ENCODE data around the gene SNX1.

The SNX1 gene

GRCh38 chr15:64149893-64150578 lies 54.3 kb downstream of the SNX1 start:
- no peak overlapping the region for H3K27ac ChIP-seq
- no peaks in the 10 kb centered on the region for H3K4me1 ChIP-seq

GRCh38 chr15:64151727-64152506 lies 56.1 kb downstream of the SNX1 start, which contains the start of gene SNX22:
TSS of gene SNX22 (plus strand) at chr15:64151731. CDS start at chr15:64151776, 45 bp downstream.
- H3K4me1 ChIP-seq: no peaks in the 10 kb centered on the region
- H3K9me3 ChIP-seq (ENCODE audit: control insufficient read depth, low read length): no peaks in the 10 kb centered on the region
- H3K4me3 ChIP-seq (ENCODE audit: low read depth, low read length): peak within 1 kb of the TSS; percentile 2
- TF ChIP-seq, protein P1, sequence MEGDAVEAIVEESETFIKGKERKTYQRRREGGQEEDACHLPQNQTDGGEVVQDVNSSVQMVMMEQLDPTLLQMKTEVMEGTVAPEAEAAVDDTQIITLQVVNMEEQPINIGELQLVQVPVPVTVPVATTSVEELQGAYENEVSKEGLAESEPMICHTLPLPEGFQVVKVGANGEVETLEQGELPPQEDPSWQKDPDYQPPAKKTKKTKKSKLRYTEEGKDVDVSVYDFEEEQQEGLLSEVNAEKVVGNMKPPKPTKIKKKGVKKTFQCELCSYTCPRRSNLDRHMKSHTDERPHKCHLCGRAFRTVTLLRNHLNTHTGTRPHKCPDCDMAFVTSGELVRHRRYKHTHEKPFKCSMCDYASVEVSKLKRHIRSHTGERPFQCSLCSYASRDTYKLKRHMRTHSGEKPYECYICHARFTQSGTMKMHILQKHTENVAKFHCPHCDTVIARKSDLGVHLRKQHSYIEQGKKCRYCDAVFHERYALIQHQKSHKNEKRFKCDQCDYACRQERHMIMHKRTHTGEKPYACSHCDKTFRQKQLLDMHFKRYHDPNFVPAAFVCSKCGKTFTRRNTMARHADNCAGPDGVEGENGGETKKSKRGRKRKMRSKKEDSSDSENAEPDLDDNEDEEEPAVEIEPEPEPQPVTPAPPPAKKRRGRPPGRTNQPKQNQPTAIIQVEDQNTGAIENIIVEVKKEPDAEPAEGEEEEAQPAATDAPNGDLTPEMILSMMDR (IDR thresholded peaks at IDR 0.05): no peak
- no peaks in the 10 kb centered on the region for H3K79me2 ChIP-seq
- H3K9ac ChIP-seq: no peak within 1 kb of the TSS
- peaks cover 3% of the 10 kb centered on the region for H3K27me3 ChIP-seq (ENCODE audit: control insufficient read depth, insufficient read depth, low read length)
- no peak within 1 kb of the TSS for H3K27ac ChIP-seq
- no peaks in the 10 kb centered on the region for H3K36me3 ChIP-seq (ENCODE audit: control insufficient read depth, insufficient read depth, low read length)
- H3K4me2 ChIP-seq (ENCODE audit: low read length): peak within 1 kb of the TSS; percentile 51
- H2AFZ ChIP-seq: peak within 1 kb of the TSS; percentile 38

More at GRCh38 chr15:64149893-64150578, 54.3 kb downstream of the SNX1 start:
- no peaks in the 10 kb centered on the region for H3K79me2 ChIP-seq
- H3K27me3 ChIP-seq (ENCODE audit: control insufficient read depth, insufficient read depth, low read length): peaks cover 3% of the 10 kb centered on the region
- H3K9ac ChIP-seq: no peak overlapping the region
- no peaks in the 10 kb centered on the region for H3K36me3 ChIP-seq (ENCODE audit: control insufficient read depth, insufficient read depth, low read length)
- H3K9me3 ChIP-seq (ENCODE audit: control insufficient read depth, low read length): no peaks in the 10 kb centered on the region
- TF ChIP-seq, protein P1 (IDR thresholded peaks at IDR 0.05): no peak
- no peak overlapping the region for H3K4me3 ChIP-seq (ENCODE audit: low read depth, low read length)
- no peak overlapping the region for H2AFZ ChIP-seq
- H3K4me2 ChIP-seq (ENCODE audit: low read length): no peak overlapping the region

- H3K27ac ChIP-seq: no peak overlapping the region
- TF ChIP-seq, protein P1 (IDR thresholded peaks at IDR 0.05): no peak
- no peak overlapping the region for H3K9ac ChIP-seq
- H3K4me3 ChIP-seq (ENCODE audit: low read depth, low read length): no peak overlapping the region
- H3K4me2 ChIP-seq (ENCODE audit: low read length): no peak overlapping the region
- H2AFZ ChIP-seq: peak overlapping the region; percentile 38
- H3K79me2 ChIP-seq: no peaks in the 10 kb centered on the region
- no peaks in the 10 kb centered on the region for H3K9me3 ChIP-seq (ENCODE audit: control insufficient read depth, low read length)
- H3K36me3 ChIP-seq (ENCODE audit: control insufficient read depth, insufficient read depth, low read length): no peaks in the 10 kb centered on the region
- peaks cover 3% of the 10 kb centered on the region for H3K27me3 ChIP-seq (ENCODE audit: control insufficient read depth, insufficient read depth, low read length)
- no peaks in the 10 kb centered on the region for H3K4me1 ChIP-seq
These were observed 57.0 kb downstream of the SNX1 start for GRCh38 chr15:64152507-64153387.

GRCh38 chr15:64153480-64154367 lies 57.9 kb downstream of the SNX1 start:
- Histone ChIP-seq H3K4me3 (ENCODE audit: low read depth, low read length) (no peak overlapping the region), H3K27ac (no peak overlapping the region), H3K9ac (no peak overlapping the region)

More at GRCh38 chr15:64153480-64154367, 57.9 kb downstream of the SNX1 start:
- TF ChIP-seq, protein P1 (IDR thresholded peaks at IDR 0.05): peak; percentile 86
- no peaks in the 10 kb centered on the region for H3K9me3 ChIP-seq (ENCODE audit: control insufficient read depth, low read length)
- H3K79me2 ChIP-seq: no peaks in the 10 kb centered on the region
- no peak overlapping the region for H2AFZ ChIP-seq
- H3K36me3 ChIP-seq (ENCODE audit: control insufficient read depth, insufficient read depth, low read length): no peaks in the 10 kb centered on the region
- no peak overlapping the region for H3K4me2 ChIP-seq (ENCODE audit: low read length)
- H3K27me3 ChIP-seq (ENCODE audit: control insufficient read depth, insufficient read depth, low read length): peaks cover 3% of the 10 kb centered on the region
- no peaks in the 10 kb centered on the region for H3K4me1 ChIP-seq
